NCI-H82 treated with DMSO at 0.1 percent for 48 hours (cell line): ENCODE measurements around the gene KYAT1.

Experiments
- DNase-seq: peaks from one replicate; lab custom pipeline; 2025; ENCODE audit not compliant: unreplicated experiment; lab: John Stamatoyannopoulos, UW

The KYAT1 gene

DNA sequence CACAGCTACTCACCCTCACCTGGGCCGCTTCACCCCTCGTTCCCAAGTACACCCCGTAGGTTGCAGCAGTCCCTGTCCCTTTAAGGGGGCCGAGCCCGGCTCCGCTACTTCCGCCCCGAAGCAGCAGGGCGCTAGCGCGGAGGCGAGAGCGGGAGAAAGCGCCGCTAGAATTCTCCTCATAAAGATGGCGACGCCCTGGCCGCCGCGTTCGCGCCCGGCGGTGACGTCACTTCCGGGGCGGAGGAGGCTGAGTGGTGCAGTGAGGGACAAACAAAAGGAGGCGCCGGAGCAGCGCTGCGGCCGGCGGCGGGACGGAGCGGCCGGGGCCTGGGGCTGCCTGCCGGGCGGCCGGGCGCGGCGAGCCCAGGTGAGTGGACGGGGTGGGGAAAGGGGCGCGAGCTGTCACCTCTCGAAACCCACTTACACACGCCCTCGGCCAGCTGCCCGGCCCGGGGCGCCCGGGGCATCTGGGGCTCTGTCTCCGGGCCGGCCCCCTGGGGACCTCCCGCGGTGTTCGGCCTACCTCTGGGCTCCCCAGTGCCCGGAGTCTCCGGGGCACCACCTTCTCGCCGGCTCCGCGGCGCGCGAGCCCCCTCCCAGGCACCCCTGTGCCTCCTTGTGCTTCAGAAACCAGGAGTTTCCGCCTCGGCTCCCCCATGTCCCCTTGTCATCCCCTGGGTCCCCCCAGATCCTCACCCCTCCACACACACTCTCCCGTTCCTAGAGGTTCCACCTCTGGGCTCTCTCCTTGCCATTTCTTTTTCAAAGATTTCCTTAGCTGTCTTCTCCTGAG, at the start of gene KYAT1, which contains the start of gene LRRC8A:
Gene KYAT1, minus strand, starts transcription at position 67 of the 793 bp plus-strand sequence. CDS start 36,545 bp downstream, outside the sequence.
Gene LRRC8A, plus strand, starts transcription at position 250 of the 793 bp plus-strand sequence. CDS start 25,032 bp downstream, outside the sequence.
- peak; percentile 75 for DNase-seq

DNA sequence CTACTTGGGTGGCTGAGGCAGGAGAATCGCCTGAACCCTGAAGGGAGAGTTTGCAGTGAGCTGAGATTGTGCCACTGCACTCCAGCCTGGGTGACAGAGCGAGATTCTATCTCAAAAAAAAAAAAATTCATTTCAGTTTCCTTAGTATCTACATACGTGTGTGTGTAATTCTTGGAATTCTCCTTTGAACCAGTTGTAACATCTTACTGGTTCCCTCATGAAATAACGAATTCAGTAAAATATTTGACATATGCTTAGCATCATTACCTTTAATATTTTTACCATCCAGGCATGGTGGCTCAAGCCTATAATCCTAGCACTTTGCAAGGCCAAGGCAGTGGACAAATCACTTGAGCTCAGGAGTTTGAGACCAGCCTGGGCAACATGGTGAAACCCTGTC, 47.8 kb upstream of the KYAT1 start:
- no peak for DNase-seq

- no peak for DNase-seq
These were observed 46.9 kb upstream of the KYAT1 start for GRCh38 chr9:128928624-128929023.

DNA sequence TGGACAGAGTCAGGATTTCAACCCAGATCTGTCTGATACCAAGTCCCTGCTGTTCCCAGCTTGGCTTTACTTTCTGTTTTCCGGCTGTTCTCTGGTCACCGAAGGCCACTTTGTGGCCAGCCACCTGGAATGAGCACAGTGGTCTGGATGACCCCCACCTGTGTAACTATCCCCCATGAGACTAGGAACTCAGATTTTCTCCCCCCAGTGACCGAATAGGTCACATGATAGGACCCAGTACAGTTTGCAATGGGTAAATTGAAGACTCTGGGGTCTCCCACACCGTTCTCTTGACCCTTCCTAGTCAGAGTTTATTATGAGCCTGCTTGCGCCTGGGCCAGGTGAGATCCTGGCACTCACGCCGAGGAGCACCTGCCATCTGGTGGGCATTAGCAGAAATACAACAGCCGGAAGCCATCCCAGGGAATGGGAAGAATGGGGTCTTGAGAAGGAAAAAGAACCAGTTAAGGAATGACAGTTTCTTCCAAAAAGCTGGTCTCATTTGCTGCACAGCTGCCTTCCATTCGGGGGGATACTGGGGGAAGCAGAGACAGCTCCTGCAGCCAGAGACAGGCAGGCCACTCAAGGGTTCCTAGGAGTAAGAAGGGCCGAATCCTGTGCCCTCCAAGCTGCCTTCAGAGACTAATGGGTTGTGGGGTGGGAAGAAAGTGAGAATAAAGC, 46.1 kb upstream of the KYAT1 start:
- peak; percentile 39 for DNase-seq

- DNase-seq: peak; percentile 56
These were observed 41.7 kb upstream of the KYAT1 start for GRCh38 chr9:128923493-128923883.

GRCh38 chr9:128921881-128922763, 40.4 kb upstream of the KYAT1 start:
- DNase-seq: peak; percentile 96

DNA sequence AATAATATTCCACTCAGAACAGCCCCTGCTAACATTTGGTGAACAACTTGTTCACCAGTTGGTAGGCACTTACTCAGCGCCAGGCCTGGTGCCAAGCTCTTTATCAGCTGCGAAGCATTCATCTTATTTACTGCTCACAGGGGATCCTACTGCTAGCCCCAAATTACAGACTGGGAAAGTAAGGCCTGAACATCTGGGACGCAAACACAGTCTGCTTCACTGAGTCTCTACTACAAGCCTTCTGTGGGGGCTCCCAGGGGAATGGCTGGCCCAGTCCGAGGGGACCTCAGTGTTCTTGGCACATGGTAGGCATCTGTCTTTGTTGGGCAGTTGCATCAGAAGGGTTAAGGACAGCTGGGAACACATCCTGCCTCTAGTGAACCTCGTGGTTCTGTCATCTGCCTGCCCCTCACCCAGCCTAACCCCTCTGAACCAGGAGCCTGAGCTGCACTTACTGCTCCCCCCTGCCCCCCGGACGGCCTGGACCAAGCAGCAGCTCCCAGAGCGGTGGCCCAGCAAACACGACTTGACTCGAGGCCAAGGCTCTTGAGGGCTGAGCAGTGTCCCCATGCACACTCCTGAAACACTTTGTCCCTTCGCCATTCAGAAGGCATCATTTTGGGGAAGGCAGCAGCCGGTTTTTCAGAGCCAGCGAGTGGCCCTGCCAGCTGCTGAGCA, 38.8 kb upstream of the KYAT1 start, which contains the start of gene PHYHD1:
Gene PHYHD1, plus strand, starts transcription at position 602 of the 678 bp plus-strand sequence. CDS start 1,342 bp downstream, outside the sequence.
- peak; percentile 51 for DNase-seq

GRCh38 chr9:128919402-128920089, 37.8 kb upstream of the KYAT1 start:
- DNase-seq: no peak

DNA sequence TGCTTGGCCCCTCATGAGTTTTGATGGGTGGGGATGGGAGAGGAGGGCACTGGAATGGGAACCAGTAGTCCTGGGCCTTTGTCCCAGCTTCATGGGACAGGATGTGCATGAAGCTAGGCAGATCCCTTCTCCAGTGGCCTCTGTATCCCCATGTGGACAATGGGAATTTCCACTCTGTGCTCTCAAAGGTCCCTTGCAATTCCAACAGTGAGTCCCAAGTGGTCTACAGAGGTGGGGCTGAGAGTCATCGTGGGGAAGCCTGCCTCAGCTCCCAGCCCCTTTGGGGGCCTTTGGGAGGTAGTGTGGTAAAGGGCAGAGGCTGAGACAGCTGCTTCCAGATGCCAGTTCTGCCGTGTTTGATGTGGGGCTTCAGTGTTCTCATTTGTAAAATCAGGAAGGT, 37.2 kb upstream of the KYAT1 start:
- no peak for DNase-seq

- no peak for DNase-seq
These were observed 35.5 kb upstream of the KYAT1 start for GRCh38 chr9:128917151-128917849.

DNA sequence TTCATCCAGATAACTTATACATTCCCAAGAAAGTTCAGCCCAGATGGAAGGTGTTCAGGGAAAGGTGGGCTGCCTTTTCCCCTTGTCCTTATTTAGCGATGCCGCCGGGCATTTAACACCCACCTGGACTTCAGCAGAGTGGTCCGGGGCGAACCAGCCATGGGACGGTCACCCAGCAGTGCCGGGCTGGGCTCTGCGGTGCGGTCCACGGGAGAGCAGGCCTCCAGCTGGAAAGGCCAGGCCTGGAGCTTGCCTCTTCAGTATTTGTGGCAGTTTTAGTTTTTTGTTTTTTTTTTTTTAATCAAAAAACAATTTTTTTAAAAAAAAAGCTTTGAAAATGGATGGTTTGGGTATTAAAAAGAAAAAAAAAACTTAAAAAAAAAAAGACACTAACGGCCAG, 35.0 kb upstream of the KYAT1 start:
- DNase-seq: no peak

DNA sequence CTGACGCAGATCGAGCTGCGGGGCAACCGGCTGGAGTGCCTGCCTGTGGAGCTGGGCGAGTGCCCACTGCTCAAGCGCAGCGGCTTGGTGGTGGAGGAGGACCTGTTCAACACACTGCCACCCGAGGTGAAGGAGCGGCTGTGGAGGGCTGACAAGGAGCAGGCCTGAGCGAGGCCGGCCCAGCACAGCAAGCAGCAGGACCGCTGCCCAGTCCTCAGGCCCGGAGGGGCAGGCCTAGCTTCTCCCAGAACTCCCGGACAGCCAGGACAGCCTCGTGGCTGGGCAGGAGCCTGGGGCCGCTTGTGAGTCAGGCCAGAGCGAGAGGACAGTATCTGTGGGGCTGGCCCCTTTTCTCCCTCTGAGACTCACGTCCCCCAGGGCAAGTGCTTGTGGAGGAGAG, 34.5 kb upstream of the KYAT1 start:
- DNase-seq: no peak

- DNase-seq: no peak
These were observed 32.4 kb upstream of the KYAT1 start for GRCh38 chr9:128913995-128914772.

DNA sequence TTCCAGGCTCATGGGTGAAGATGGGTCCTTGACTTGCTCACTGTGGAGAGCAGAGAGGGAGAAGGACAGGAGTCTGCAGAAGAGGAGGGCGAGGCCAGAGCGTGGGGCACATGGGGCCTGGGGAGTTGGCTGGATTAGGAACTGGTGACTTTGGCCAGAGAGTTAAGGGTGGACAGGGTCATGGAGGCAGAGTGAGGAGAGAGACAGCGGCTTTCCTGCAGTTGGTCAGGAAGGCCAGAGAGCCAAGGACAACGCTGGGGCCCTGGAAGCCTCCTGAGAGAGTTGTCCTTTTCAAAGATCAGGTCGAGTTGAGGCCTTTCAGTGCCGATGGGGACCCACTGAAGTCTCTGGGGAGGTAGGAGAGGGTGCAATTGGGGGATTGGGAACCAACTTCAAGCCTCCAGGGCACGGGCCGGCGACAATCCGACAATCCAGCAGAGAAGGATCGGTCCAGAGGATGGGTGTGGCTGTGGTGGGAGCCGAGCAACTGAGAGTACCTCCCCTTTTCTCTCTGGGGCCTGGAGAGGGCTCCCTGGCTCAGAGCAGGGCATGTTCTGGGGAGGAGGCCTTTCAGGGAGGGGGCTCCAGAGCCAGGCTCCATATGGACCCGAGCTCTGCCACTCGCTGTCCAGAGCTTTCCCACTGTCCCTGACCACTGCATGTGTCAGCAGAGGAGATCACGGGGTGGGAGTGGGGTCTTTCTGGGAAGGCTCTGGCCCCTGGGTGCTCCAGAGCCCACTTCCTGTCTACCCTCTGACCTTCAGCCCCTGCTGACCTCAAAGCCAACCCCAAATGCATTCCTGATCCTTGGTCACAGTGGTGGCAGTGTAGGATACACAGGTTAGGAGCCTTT, 31.5 kb upstream of the KYAT1 start:
- no peak for DNase-seq

DNA sequence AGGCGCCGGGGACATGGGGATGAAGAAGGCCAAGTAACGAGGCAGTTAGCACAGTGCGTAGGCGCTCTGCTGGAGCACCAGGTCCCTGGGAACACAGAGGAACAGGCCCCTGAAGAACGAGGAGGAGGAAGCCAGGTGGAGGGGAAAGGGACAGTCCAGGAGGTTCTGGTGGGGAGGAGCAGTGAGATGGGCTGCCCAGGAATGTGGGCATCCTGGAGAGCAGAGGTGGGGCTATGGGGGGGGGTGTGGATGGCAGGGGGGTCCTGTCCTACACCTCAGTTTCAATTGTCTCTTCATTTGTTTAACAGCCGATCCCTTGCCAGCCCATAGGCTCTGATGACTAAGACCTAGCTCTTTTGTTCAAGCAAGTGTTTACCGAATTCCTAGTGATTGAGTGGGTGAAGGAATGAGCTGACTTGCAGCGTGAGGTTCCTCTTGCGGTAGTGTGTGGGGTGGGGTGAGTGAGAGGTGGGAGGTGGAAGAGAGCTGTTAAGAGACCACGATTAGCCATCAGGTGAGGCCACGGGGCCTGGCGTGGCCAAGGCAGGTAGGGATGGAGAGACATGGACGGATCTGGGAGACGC, 30.6 kb upstream of the KYAT1 start:
- no peak for DNase-seq

GRCh38 chr9:128911529-128912035, 29.8 kb upstream of the KYAT1 start:
- no peak for DNase-seq

GRCh38 chr9:128910906-128911305, 29.2 kb upstream of the KYAT1 start:
- DNase-seq: no peak
